GM12878 (cell line): ENCODE measurements around the gene FAM13C.

ENCODE experiments used
- EP300 ChIP-seq, 2 experiments: fragments of 150-350 bp in 1 of 2; IDR thresholded peaks; 2 replicates each; pipeline ENCODE4 v1.6.1; 2011 to 2012; ENCODE audit warnings: low read depth in 2 of 2, low read length in 2 of 2, borderline replicate concordance in 1 of 2, improper control_type of control experiment in 1 of 2, inconsistent platforms in 1 of 2; ENCODE audit not compliant: control insufficient read depth in 1 of 2
- EZH2 ChIP-seq: IDR thresholded peaks from 2 replicates; pipeline ENCODE4 v1.6.1; 2012; ENCODE audit warnings: low read depth, mild to moderate bottlenecking, control low read depth, inconsistent platforms, low read length, borderline replicate concordance; ENCODE audit not compliant: control insufficient read depth
- KDM1A ChIP-seq: fragments of 200-600 bp; sonication (generic); IDR thresholded peaks from 2 replicates; pipeline ENCODE4 v1.6.1; 2016; ENCODE audit warnings: borderline replicate concordance
- POLR2A ChIP-seq: IDR thresholded peaks from 2 replicates; pipeline ENCODE4 v1.6.1; 2011; ENCODE audit warnings: low read depth, mild to moderate bottlenecking, low read length
- SIN3A ChIP-seq: IDR thresholded peaks from 2 replicates; pipeline ENCODE4 v1.6.1; 2012; ENCODE audit warnings: low read depth, low read length, improper control_type of control experiment
- SMARCA5 ChIP-seq: fragments of 450-650 bp; IDR thresholded peaks from 2 replicates; pipeline ENCODE4 v1.6.1; 2017; ENCODE audit warnings: mild to moderate bottlenecking
- ZNF274 ChIP-seq: IDR thresholded peaks from one replicate; pipeline ENCODE4 v1.8.0; 2011; ENCODE audit not compliant: insufficient read length, insufficient read depth
- TF ChIP-seq, protein P1 (sequence below), 3 experiments: IDR thresholded peaks in 2 of 3; conservative IDR thresholded peaks in 1 of 3; 2 replicates each; pipeline ENCODE4 v1.5.1; 2011; ENCODE audit warnings: low read depth in 3 of 3, low read length in 3 of 3, mild to moderate bottlenecking in 3 of 3, control low read depth in 2 of 3, moderate library complexity in 2 of 3, inconsistent platforms in 1 of 3, mixed read lengths in 1 of 3; ENCODE audit not compliant: control insufficient read depth in 2 of 3, insufficient read depth in 1 of 3; ENCODE audit errors: extremely low read depth in 1 of 3
- TF ChIP-seq, protein P2 (sequence below): fragments of 450-650 bp; IDR thresholded peaks from 2 replicates; pipeline ENCODE4 v1.6.1; 2017; ENCODE audit warnings: mild to moderate bottlenecking

DNA sequence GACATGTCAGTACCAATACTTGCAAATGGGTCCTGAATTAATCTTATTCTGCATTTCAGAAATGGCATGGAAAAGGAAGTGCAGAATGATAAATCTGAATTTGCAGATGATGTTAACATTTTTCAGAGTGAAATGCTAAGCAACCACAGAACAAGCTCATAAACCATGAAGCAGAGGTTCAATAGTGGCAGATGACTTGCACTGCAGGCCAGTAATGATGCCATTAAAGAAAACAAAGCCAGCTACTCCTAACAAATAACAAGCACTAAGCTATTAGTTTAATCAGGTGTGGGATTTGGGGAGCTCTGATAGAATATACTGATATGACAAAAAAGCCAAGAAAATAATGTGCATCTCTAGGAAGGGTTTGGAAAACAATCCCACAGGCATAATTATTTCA, 85.4 kb downstream of the FAM13C start:
- TF ChIP-seq, protein P1, sequence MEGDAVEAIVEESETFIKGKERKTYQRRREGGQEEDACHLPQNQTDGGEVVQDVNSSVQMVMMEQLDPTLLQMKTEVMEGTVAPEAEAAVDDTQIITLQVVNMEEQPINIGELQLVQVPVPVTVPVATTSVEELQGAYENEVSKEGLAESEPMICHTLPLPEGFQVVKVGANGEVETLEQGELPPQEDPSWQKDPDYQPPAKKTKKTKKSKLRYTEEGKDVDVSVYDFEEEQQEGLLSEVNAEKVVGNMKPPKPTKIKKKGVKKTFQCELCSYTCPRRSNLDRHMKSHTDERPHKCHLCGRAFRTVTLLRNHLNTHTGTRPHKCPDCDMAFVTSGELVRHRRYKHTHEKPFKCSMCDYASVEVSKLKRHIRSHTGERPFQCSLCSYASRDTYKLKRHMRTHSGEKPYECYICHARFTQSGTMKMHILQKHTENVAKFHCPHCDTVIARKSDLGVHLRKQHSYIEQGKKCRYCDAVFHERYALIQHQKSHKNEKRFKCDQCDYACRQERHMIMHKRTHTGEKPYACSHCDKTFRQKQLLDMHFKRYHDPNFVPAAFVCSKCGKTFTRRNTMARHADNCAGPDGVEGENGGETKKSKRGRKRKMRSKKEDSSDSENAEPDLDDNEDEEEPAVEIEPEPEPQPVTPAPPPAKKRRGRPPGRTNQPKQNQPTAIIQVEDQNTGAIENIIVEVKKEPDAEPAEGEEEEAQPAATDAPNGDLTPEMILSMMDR (IDR thresholded peaks at IDR 0.05 in 2 of 3, conservative IDR thresholded peaks at IDR 0.05 in 1 of 3; ENCODE audit: control insufficient read depth in 2 of 3, extremely low read depth in 1 of 3, insufficient read depth in 1 of 3, low read depth in 3 of 3, low read length in 3 of 3), result no peak
- TF ChIP-seq, protein P2, sequence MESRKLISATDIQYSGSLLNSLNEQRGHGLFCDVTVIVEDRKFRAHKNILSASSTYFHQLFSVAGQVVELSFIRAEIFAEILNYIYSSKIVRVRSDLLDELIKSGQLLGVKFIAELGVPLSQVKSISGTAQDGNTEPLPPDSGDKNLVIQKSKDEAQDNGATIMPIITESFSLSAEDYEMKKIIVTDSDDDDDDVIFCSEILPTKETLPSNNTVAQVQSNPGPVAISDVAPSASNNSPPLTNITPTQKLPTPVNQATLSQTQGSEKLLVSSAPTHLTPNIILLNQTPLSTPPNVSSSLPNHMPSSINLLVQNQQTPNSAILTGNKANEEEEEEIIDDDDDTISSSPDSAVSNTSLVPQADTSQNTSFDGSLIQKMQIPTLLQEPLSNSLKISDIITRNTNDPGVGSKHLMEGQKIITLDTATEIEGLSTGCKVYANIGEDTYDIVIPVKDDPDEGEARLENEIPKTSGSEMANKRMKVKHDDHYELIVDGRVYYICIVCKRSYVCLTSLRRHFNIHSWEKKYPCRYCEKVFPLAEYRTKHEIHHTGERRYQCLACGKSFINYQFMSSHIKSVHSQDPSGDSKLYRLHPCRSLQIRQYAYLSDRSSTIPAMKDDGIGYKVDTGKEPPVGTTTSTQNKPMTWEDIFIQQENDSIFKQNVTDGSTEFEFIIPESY, result no peak
- TF ChIP-seq KDM1A (no peak), POLR2A (no peak), SIN3A (no peak), SMARCA5 (no peak), EP300 (IDR thresholded peaks at IDR 0.05; ENCODE audit: borderline replicate concordance in 1 of 2, control insufficient read depth in 1 of 2, low read depth in 2 of 2, low read length in 2 of 2) (no peak), EZH2 (no peak), ZNF274 (no peak)
